Transverse colon (tissue), 4 donors: Measurements from ENCODE around the gene BRSK1.

Experiments used
- EP300 ChIP-seq: sonication (generic); formaldehyde crosslinking; IDR thresholded peaks from one replicate; pipeline ENCODE4 v1.6.1; 2017; ENCODE audit warnings: antibody characterized with exemption, low read depth
- POLR2A ChIP-seq: fragments of 450-650 bp; IDR thresholded peaks from one replicate; pipeline ENCODE4 v1.6.1; 2016; ENCODE audit warnings: antibody characterized with exemption, mild to moderate bottlenecking, moderate library complexity
- POLR2AphosphoS5 ChIP-seq, 3 donors: sonication (generic); formaldehyde crosslinking; IDR thresholded peaks; one replicate each; pipeline ENCODE4 v1.6.1; 2016; ENCODE audit warnings: antibody characterized with exemption in 3 of 3
- TF ChIP-seq, protein P1 (sequence below), 5 experiments: fragments of 200-600 bp in 3 of 5; fragments of 450-650 bp in 2 of 5; sonication (generic) in 3 of 5; IDR thresholded peaks; 1 replicate in 2 of 5; 2 replicates in 3 of 5; pipeline ENCODE4 v1.5.1; 2016 to 2017; ENCODE audit warnings: antibody characterized with exemption in 5 of 5, inconsistent platforms in 3 of 5, mild to moderate bottlenecking in 2 of 5, moderate library complexity in 1 of 5

DNA sequence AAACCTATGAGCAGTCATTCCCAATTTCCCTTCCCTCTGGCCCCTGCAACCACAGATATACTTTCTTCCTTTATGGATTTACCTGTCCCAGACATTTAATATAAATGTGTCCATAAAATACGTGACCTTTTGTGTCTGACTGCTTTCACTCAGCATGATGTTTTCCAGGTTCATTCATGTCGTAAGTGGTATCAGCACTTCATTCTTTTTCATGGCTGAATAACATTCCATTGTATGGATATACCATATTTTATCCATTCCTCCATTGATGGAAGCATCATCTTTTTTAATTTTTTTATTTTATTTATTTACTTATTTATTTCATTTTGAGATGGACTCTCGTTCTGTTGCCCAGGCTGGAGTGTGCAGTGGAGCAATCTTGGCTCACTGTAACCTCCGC lies 17.0 kb upstream of the BRSK1 start:
- TF ChIP-seq, protein P1, sequence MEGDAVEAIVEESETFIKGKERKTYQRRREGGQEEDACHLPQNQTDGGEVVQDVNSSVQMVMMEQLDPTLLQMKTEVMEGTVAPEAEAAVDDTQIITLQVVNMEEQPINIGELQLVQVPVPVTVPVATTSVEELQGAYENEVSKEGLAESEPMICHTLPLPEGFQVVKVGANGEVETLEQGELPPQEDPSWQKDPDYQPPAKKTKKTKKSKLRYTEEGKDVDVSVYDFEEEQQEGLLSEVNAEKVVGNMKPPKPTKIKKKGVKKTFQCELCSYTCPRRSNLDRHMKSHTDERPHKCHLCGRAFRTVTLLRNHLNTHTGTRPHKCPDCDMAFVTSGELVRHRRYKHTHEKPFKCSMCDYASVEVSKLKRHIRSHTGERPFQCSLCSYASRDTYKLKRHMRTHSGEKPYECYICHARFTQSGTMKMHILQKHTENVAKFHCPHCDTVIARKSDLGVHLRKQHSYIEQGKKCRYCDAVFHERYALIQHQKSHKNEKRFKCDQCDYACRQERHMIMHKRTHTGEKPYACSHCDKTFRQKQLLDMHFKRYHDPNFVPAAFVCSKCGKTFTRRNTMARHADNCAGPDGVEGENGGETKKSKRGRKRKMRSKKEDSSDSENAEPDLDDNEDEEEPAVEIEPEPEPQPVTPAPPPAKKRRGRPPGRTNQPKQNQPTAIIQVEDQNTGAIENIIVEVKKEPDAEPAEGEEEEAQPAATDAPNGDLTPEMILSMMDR (IDR thresholded peaks at IDR 0.05) = no peak
- TF ChIP-seq EP300 (no peak), POLR2A (no peak), POLR2AphosphoS5 (IDR thresholded peaks at IDR 0.05) (no peak)
